IPS-NIHi7 (cell line): Measurements from ENCODE around the gene MRTO4.
"Not testable (repeated sequence)": the region's sequence is repeated elsewhere in the genome, so short reads cannot be mapped to it uniquely, and the experiment has no call there.

Experiments
- DNase-seq: peaks from one replicate; pipeline ENCODE4 v3.0.0; 2012; ENCODE audit warnings: mixed read lengths; ENCODE audit errors: extremely low spot score

Gene MRTO4

DNA sequence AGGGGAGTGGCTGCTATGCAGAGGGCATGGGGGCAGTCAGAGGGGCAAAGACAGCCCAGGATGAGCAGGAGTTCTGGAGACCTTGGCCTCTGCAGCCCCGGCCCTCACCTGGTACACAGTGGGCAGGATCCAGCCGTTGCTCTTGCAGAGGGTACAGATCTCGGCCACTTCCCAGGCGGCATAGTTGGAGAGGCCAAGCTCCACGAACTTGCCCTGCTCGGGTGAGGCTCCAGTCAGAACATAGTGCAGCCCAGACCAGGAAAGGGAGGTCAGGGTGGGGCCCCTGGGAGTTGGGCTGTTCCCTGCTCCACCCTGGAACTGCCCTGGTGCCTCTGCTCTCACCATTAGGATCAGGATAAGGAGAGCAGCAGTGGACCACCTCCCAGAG, 18.7 kb downstream of the MRTO4 start:
- DNase-seq: not testable (repeated sequence)

GRCh38 chr1:19272064-19272463, 20.5 kb downstream of the MRTO4 start:
- no peak for DNase-seq

- no peak for DNase-seq
Observed at GRCh38 chr1:19273106-19273843, 21.7 kb downstream of the MRTO4 start.

- not testable (repeated sequence) for DNase-seq
Observed at GRCh38 chr1:19273844-19274531, 22.4 kb downstream of the MRTO4 start.

DNA sequence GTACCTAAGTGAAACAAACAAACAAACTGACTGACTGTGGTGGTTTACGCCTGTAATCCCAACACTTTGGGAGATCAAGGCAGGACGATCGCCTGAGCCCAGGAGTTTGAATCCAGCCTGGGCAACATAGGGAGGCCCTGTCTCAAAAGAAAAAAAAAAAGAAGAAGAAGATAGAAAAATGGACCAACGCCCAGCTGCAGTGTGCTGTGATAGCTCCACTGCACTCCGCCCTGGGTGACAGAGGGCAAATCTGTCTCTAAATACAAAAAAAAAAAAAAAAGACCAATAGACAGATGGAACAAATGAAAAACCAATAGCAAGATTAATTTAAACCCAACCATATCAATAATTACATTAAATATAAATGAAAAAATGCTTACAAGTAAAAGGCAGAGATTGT, 23.0 kb downstream of the MRTO4 start:
- DNase-seq: no peak

DNA sequence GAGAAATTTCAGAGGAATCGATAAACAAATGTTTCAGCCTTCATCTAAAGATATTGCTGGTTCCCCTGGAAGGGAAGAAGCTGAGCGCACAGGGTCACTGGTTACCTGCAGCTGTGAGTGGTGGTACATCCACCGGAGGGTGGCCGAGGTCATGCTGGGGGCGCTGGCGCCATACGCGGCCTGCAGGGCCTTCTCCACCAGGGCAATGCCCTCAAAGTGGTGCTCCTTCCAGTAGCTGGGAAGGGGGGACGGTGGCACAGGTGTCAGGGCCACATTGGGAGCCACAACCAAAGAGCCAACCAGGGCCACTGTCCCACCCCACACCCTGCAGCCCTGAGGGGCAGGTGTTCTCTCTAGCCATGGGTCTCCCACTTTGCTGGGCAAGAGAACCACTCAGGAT, 32.3 kb downstream of the MRTO4 start:
- no peak for DNase-seq

GRCh38 chr1:19284881-19285280, 33.3 kb downstream of the MRTO4 start:
- DNase-seq: no peak

GRCh38 chr1:19285366-19285765, 33.8 kb downstream of the MRTO4 start:
- DNase-seq: not testable (repeated sequence)

DNA sequence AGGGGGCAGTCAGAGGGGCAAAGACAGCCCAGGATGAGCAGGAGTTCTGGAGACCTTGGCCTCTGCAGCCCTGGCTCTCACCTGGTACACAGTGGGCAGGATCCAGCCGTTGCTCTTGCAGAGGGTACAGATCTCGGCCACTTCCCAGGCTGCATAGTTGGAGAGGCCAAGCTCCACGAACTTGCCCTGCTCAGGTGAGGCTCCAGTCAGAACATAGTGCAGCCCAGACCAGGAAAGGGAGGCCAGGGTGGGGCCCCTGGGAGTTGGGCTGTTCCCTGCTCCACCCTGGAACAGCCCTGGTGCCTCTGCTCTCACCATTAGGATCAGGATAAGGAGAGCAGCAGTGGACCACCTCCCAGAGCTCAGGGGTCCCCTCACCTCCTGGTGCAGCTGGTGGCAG, 34.2 kb downstream of the MRTO4 start:
- not testable (repeated sequence) for DNase-seq

DNA sequence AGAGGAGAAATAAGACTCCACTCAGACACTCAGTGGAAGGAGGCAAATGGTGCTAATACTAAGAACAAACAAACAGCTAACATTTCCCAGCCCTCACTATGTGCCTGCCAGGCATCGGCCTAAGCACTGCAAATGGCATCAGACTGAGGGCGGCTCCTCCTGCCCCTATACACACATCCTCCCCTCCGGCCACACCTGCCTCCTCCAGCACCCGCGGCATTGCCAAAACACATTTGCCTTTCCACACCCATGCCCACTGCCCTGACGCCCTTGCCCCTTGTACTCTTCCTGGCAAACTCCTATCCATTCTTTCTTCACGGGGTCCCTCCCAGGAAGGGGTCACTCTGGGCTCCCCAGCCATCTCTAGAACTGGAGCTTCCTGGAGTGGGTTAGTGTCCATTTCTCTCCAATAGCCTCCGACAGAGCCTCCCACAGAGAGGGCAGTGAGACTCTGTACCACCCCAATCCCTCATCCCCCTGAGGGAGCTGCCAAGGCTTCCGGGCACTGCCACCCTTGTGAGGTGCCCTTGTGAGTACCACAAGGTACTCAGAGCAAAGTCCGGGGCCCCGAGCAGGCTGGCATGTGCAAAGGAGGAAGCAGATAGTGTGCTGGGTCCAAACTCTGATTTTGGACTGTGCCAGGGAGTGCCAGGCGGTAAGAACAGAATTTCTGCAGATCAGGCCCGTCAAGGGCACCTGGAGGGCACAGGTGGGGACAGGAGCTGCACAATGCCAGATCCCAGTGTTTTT, 36.0 kb downstream of the MRTO4 start:
- no peak for DNase-seq

GRCh38 chr1:19288324-19289241, 37.0 kb downstream of the MRTO4 start, which contains the start of gene AKR7A3:
AKR7A3 (minus strand) TSS chr1:19288770; CDS start chr1:19288709, 61 bp downstream.
- DNase-seq: peak; percentile 77

- no peak for DNase-seq
Observed at GRCh38 chr1:19289244-19289643, 37.6 kb downstream of the MRTO4 start.

- DNase-seq: no peak
Observed at GRCh38 chr1:19294638-19295037, 43.0 kb downstream of the MRTO4 start.

GRCh38 chr1:19300211-19300610, 48.6 kb downstream of the MRTO4 start:
- no peak for DNase-seq

- not testable (repeated sequence) for DNase-seq
Observed at GRCh38 chr1:19304081-19304480, 52.5 kb downstream of the MRTO4 start.

GRCh38 chr1:19305880-19306279, 54.3 kb downstream of the MRTO4 start:
- DNase-seq: no peak

DNA sequence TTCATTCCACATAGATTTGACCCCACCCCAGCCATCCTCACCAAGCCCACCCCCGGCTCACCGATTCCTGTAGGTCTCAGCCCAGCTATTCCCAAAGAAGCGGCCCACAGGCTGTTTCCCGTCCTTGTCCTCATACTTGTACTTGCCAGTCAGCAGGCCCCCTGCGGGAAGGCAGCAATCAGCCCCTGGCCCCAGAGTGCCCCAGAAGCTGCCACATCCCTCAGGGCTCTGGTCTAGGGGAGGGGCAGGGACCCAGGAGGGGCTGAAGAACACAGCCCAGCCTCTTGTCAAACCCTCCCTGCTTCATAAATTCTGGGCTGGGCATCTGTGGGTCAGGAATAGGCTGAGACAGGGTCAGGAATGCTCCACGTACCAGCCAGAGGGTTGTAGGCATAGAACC, 55.3 kb downstream of the MRTO4 start:
- DNase-seq: no peak

DNA sequence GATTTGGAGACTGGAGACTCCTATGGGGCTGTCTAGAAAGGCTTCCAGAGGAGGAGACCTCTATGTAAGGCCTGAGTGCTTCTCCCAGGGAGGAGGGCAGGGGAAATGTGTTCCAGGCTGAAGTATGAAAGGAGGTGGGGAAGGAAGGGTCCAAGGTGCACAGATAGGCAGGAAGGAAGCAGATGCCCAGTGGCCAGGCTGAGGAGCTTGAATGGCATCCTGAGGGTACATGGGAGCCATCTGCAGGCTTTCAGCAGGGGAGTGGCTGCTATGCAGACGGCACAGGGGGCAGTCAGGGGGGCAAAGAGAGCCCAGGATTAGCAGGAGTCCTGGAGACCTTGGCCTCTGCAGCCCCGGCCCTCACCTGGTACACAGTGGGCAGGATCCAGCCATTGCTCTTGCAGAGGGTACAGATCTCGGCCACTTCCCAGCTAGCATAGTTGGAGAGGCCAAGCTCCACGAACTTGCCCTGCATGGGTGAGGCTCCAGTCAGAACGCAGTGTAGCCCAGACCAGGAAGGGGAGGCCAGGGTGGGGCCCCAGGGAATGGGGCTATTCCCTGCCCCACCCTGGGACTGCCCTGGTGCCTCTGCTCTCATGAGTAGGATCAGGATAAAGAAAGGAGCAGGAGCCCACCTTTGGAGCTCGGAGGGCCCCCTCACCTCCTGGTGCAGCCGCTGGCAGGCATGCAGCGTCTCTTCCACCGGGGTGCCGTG, 56.3 kb downstream of the MRTO4 start:
- no peak for DNase-seq

DNA sequence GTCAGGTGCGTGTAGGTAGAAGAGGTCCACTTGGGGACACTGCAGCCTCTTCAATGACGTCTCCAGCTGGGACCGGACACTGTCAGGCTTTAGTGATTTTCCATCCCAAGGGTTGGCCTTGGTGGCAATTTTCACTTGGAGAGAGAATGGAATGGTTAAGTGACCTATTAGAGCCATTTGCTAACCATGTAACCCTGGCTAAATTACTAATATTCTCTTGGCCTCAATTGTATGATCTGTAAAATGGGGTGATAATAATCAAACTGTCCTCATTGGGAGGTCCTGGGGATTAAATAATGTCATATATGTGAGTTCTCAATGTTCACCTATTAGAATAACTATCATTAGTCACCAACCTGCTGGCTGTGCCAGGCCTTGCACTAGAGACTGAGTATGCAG, 56.9 kb downstream of the MRTO4 start:
- DNase-seq: no peak

- DNase-seq: no peak
Observed at GRCh38 chr1:19309123-19309813, 57.7 kb downstream of the MRTO4 start.
